SK-N-SH treated with all-trans-retinoic acid at 6 μM for 48 hours (cell line): ENCODE data around the gene CD207.

ENCODE experiments used
- ATAC-seq: fragments of 200-7000 bp; cut with Tn5 transposase; 3 replicates; pipeline ENCODE4 v1.9.1; 2020; ENCODE audit warnings: mild to moderate bottlenecking, moderate library complexity
- ARNTL ChIP-seq: fragments of 450-650 bp; formaldehyde crosslinking; IDR thresholded peaks from 2 replicates; pipeline ENCODE4 v1.5.0; 2020; ENCODE audit warnings: low read depth, mild to moderate bottlenecking, moderate library complexity, borderline replicate concordance
- BACH2 ChIP-seq: fragments of 250-450 bp; sonication (Bioruptor Pico); IDR thresholded peaks from 2 replicates; pipeline ENCODE4 v1.9.0; 2021; ENCODE audit warnings: mild to moderate bottlenecking, borderline replicate concordance
- CSDC2 ChIP-seq: fragments of 250-450 bp; sonication (Bioruptor Pico); IDR thresholded peaks from 2 replicates; pipeline ENCODE4 v1.5.0; 2020; ENCODE audit warnings: mild to moderate bottlenecking, moderate library complexity
- ESRRG ChIP-seq: fragments of 250-450 bp; sonication (Bioruptor Pico); IDR thresholded peaks from 2 replicates; pipeline ENCODE4 v1.6.1; 2021; ENCODE audit warnings: mild to moderate bottlenecking
- GLIS3 ChIP-seq: fragments of 250-450 bp; sonication (Bioruptor Pico); IDR thresholded peaks from 2 replicates; pipeline ENCODE4 v1.5.0; 2020; ENCODE audit warnings: mild to moderate bottlenecking, moderate library complexity
- OSR1 ChIP-seq: fragments of 250-450 bp; sonication (Bioruptor Pico); IDR thresholded peaks from 2 replicates; pipeline ENCODE4 v1.8.0; 2022; ENCODE audit warnings: moderate library complexity, mild to moderate bottlenecking, inconsistent platforms
- PPARA ChIP-seq: fragments of 250-450 bp; sonication (Bioruptor Pico); IDR thresholded peaks from 2 replicates; pipeline ENCODE4 v1.5.0; 2020; ENCODE audit warnings: mild to moderate bottlenecking, borderline replicate concordance
- RARB ChIP-seq: fragments of 250-450 bp; sonication (Bioruptor Pico); IDR thresholded peaks from 2 replicates; pipeline ENCODE4 v1.8.0; 2021; ENCODE audit warnings: mild to moderate bottlenecking, moderate library complexity
- SNAI2 ChIP-seq: fragments of 250-450 bp; sonication (Bioruptor Pico); IDR thresholded peaks from 2 replicates; pipeline ENCODE4 v1.5.0; 2020; ENCODE audit warnings: mild to moderate bottlenecking, moderate library complexity
- TCF4 ChIP-seq: fragments of 250-450 bp; sonication (Bioruptor Pico); IDR thresholded peaks from 2 replicates; pipeline ENCODE4 v1.8.0; 2021; ENCODE audit warnings: mild to moderate bottlenecking, moderate library complexity, borderline replicate concordance
- TOX ChIP-seq: fragments of 250-450 bp; sonication (Bioruptor Pico); IDR thresholded peaks from 2 replicates; pipeline ENCODE4 v1.8.0; 2021; ENCODE audit warnings: mild to moderate bottlenecking, moderate library complexity, borderline replicate concordance
- ZC3H10 ChIP-seq: fragments of 250-450 bp; sonication (Bioruptor Pico); IDR thresholded peaks from 2 replicates; pipeline ENCODE4 v1.5.1; 2021; ENCODE audit warnings: mild to moderate bottlenecking, moderate library complexity
- ZFP3 ChIP-seq: fragments of 250-450 bp; sonication (Bioruptor Pico); IDR thresholded peaks from 2 replicates; pipeline ENCODE4 v1.5.0; 2020; ENCODE audit warnings: mild to moderate bottlenecking, moderate library complexity
- ZFP30 ChIP-seq: fragments of 450-650 bp; formaldehyde crosslinking; IDR thresholded peaks from 2 replicates; pipeline ENCODE4 v1.5.0; 2022; ENCODE audit warnings: mild to moderate bottlenecking, moderate library complexity
- ZNF565 ChIP-seq: fragments of 450-650 bp; formaldehyde crosslinking; conservative IDR thresholded peaks from 2 replicates; pipeline ENCODE4 v1.5.0; 2020; ENCODE audit warnings: low read depth, mild to moderate bottlenecking, moderate library complexity
- ZNF70 ChIP-seq: fragments of 450-650 bp; formaldehyde crosslinking; IDR thresholded peaks from 2 replicates; pipeline ENCODE4 v1.5.0; 2020; ENCODE audit warnings: mild to moderate bottlenecking, moderate library complexity
- ZNF8 ChIP-seq: fragments of 450-650 bp; formaldehyde crosslinking; IDR thresholded peaks from 2 replicates; pipeline ENCODE4 v1.5.0; 2020; ENCODE audit warnings: mild to moderate bottlenecking, moderate library complexity
- TF ChIP-seq, protein P1 (sequence below): fragments of 250-450 bp; sonication (Bioruptor Pico); IDR thresholded peaks from 2 replicates; pipeline ENCODE4 v1.8.0; 2020; ENCODE audit warnings: mild to moderate bottlenecking, moderate library complexity, borderline replicate concordance
- TF ChIP-seq, protein P2 (sequence below): fragments of 250-450 bp; sonication (Bioruptor Pico); IDR thresholded peaks from 2 replicates; pipeline ENCODE4 v1.5.1; 2020; ENCODE audit warnings: low read depth, mild to moderate bottlenecking, moderate library complexity
- TF ChIP-seq, protein P3 (sequence below): fragments of 250-450 bp; sonication (Bioruptor Pico); IDR thresholded peaks from 2 replicates; pipeline ENCODE4 v1.8.0; 2021; ENCODE audit warnings: low read depth, mild to moderate bottlenecking, moderate library complexity, borderline replicate concordance
- TF ChIP-seq, protein P4 (sequence below): fragments of 250-450 bp; sonication (Bioruptor Pico); IDR thresholded peaks from 2 replicates; pipeline ENCODE4 v1.5.1; 2021; ENCODE audit warnings: mild to moderate bottlenecking, moderate library complexity
- TF ChIP-seq, protein P5 (sequence below): fragments of 250-450 bp; sonication (Bioruptor Pico); IDR thresholded peaks from 2 replicates; pipeline ENCODE4 v1.5.0; 2020; ENCODE audit warnings: mild to moderate bottlenecking, moderate library complexity

Gene CD207

DNA sequence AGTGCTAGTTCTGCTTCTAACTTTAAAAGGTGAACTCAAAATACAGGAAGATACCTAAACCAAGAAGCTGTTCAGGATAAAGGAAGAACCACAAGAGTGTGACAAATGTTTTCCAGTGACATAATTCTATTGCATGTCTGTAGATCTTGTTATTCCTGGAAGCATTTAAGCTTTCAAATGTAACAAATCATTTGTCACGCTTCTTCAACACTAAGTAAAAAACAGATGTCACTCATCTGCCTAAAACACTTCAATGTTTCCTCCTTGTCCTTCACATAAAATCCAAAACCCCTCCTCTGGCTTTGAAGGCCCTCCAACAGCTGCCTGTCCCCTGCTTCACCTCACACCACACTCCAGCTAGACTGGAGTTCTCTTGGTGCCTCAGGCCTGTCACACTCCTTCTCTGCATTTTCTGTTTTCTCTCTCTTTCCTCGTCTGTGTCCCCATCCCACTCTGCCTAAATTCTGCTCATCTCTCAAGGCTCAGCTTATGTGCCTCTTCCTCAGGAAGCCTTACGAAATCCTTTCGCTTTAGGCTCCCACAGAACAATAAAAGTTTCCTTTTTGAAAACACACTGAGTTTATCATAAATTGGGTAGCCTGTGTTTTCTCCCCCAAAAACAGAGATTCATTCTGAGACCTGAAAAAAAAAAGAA is 8.8 kb downstream of the CD207 start:
- TF ChIP-seq ZNF8 = no peak
- TF ChIP-seq ZNF70 (CRISPR knock-in tag) = no peak
- no peak for TF ChIP-seq OSR1
- no peak for TF ChIP-seq GLIS3 (CRISPR knock-in tag)
- TF ChIP-seq, protein P1, sequence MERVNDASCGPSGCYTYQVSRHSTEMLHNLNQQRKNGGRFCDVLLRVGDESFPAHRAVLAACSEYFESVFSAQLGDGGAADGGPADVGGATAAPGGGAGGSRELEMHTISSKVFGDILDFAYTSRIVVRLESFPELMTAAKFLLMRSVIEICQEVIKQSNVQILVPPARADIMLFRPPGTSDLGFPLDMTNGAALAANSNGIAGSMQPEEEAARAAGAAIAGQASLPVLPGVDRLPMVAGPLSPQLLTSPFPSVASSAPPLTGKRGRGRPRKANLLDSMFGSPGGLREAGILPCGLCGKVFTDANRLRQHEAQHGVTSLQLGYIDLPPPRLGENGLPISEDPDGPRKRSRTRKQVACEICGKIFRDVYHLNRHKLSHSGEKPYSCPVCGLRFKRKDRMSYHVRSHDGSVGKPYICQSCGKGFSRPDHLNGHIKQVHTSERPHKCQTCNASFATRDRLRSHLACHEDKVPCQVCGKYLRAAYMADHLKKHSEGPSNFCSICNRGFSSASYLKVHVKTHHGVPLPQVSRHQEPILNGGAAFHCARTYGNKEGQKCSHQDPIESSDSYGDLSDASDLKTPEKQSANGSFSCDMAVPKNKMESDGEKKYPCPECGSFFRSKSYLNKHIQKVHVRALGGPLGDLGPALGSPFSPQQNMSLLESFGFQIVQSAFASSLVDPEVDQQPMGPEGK (CRISPR knock-in tag) = no peak
- TF ChIP-seq TOX (CRISPR knock-in tag) = no peak
- ATAC-seq = no peak

DNA sequence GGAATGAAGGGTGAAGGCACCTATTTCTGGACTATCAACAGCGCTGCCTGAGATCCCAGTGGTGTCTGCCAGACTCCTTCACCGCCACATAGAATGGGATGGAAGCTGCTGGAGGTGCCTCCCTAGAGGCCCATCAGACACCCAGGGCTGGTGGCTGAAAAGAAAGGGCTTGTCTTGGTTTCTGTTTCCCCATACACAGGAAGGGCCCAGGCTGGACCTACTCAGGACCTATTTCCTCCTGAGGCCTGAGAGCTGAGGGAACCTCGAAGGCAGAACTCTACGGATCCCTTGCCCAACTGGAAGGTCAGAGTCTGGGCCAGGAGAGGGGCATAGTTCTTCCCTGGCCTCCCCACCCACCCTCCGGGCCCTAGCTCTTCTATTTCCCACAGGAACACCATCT is 12.4 kb downstream of the CD207 start:
- ATAC-seq = no peak
- TF ChIP-seq CSDC2 (CRISPR knock-in tag) (no peak), TOX (CRISPR knock-in tag) (no peak), RARB (no peak), ZC3H10 (no peak), ESRRG (CRISPR knock-in tag) (no peak), ZNF565 (no peak), ZFP30 (CRISPR knock-in tag) (no peak), PPARA (no peak), TCF4 (no peak), OSR1 (no peak), ZNF70 (CRISPR knock-in tag) (no peak)
- TF ChIP-seq, protein P2, sequence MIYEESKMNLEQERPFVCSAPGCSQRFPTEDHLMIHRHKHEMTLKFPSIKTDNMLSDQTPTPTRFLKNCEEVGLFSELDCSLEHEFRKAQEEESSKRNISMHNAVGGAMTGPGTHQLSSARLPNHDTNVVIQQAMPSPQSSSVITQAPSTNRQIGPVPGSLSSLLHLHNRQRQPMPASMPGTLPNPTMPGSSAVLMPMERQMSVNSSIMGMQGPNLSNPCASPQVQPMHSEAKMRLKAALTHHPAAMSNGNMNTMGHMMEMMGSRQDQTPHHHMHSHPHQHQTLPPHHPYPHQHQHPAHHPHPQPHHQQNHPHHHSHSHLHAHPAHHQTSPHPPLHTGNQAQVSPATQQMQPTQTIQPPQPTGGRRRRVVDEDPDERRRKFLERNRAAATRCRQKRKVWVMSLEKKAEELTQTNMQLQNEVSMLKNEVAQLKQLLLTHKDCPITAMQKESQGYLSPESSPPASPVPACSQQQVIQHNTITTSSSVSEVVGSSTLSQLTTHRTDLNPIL (CRISPR knock-in tag) = no peak
- TF ChIP-seq, protein P3, sequence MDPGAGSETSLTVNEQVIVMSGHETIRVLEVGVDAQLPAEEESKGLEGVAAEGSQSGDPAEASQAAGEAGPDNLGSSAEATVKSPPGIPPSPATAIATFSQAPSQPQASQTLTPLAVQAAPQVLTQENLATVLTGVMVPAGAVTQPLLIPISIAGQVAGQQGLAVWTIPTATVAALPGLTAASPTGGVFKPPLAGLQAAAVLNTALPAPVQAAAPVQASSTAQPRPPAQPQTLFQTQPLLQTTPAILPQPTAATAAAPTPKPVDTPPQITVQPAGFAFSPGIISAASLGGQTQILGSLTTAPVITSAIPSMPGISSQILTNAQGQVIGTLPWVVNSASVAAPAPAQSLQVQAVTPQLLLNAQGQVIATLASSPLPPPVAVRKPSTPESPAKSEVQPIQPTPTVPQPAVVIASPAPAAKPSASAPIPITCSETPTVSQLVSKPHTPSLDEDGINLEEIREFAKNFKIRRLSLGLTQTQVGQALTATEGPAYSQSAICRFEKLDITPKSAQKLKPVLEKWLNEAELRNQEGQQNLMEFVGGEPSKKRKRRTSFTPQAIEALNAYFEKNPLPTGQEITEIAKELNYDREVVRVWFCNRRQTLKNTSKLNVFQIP (CRISPR knock-in tag) = no peak
- TF ChIP-seq, protein P1 (CRISPR knock-in tag) = no peak

DNA sequence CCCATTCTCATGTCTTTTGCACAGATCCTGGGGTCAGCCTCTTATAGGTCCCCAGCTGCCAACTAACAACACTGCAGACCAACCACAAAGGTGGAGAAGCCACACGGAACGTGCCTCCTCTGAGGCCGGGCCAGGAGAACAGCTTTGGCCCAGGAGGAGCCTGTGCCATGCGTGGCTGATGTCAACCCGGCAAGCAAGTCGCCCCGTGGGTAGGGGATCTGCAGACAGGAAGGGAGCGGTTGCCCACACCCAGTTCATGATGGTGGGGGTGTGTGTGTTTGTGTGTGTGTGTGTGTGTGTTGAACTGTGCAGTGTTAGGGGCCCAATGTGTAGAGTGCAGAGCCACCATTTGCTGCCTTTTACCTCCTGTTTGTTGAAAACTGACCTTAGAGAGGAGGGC is 12.8 kb downstream of the CD207 start:
- ATAC-seq = no peak
- no peak for TF ChIP-seq CSDC2 (CRISPR knock-in tag)
- no peak for TF ChIP-seq PPARA
- no peak for TF ChIP-seq OSR1
- no peak for TF ChIP-seq BACH2 (CRISPR knock-in tag)
- TF ChIP-seq, protein P4, sequence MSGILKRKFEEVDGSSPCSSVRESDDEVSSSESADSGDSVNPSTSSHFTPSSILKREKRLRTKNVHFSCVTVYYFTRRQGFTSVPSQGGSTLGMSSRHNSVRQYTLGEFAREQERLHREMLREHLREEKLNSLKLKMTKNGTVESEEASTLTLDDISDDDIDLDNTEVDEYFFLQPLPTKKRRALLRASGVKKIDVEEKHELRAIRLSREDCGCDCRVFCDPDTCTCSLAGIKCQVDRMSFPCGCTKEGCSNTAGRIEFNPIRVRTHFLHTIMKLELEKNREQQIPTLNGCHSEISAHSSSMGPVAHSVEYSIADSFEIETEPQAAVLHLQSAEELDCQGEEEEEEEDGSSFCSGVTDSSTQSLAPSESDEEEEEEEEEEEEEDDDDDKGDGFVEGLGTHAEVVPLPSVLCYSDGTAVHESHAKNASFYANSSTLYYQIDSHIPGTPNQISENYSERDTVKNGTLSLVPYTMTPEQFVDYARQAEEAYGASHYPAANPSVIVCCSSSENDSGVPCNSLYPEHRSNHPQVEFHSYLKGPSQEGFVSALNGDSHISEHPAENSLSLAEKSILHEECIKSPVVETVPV (CRISPR knock-in tag) = no peak
- TF ChIP-seq, protein P5, sequence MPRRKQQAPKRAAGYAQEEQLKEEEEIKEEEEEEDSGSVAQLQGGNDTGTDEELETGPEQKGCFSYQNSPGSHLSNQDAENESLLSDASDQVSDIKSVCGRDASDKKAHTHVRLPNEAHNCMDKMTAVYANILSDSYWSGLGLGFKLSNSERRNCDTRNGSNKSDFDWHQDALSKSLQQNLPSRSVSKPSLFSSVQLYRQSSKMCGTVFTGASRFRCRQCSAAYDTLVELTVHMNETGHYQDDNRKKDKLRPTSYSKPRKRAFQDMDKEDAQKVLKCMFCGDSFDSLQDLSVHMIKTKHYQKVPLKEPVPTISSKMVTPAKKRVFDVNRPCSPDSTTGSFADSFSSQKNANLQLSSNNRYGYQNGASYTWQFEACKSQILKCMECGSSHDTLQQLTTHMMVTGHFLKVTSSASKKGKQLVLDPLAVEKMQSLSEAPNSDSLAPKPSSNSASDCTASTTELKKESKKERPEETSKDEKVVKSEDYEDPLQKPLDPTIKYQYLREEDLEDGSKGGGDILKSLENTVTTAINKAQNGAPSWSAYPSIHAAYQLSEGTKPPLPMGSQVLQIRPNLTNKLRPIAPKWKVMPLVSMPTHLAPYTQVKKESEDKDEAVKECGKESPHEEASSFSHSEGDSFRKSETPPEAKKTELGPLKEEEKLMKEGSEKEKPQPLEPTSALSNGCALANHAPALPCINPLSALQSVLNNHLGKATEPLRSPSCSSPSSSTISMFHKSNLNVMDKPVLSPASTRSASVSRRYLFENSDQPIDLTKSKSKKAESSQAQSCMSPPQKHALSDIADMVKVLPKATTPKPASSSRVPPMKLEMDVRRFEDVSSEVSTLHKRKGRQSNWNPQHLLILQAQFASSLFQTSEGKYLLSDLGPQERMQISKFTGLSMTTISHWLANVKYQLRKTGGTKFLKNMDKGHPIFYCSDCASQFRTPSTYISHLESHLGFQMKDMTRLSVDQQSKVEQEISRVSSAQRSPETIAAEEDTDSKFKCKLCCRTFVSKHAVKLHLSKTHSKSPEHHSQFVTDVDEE (CRISPR knock-in tag) = no peak
- no peak for TF ChIP-seq SNAI2
- TF ChIP-seq, protein P3 (CRISPR knock-in tag) = no peak
- no peak for TF ChIP-seq ZNF8
- TF ChIP-seq, protein P1 (CRISPR knock-in tag) = no peak
- no peak for TF ChIP-seq ZC3H10
- TF ChIP-seq ZFP3 (CRISPR knock-in tag) = no peak
- TF ChIP-seq TCF4 = no peak
- no peak for TF ChIP-seq ZNF70 (CRISPR knock-in tag)
- TF ChIP-seq ESRRG (CRISPR knock-in tag) = no peak
- no peak for TF ChIP-seq ARNTL (CRISPR knock-in tag)
- TF ChIP-seq ZFP30 (CRISPR knock-in tag) = no peak
- TF ChIP-seq ZNF565 = no peak
